DLD1 (cell line): ENCODE measurements around the gene IL17RA.
"Not testable (repeated sequence)": the region's sequence is repeated elsewhere in the genome, so short reads cannot be mapped to it uniquely, and the experiment has no call there.

Experiments
- in situ Hi-C: cut with HindIII; loops from 2 replicates; pipeline ENCODE4 v1.10.0; 2017; ENCODE audit warnings: low sequenced_read_pairs

Gene IL17RA

GRCh38 chr22:17120281-17120680 lies 35.5 kb downstream of the IL17RA start:
- in situ Hi-C loops = no loop called here

- in situ Hi-C loops = no loop called here
These were observed 36.0 kb downstream of the IL17RA start for GRCh38 chr22:17120711-17121232.

GRCh38 chr22:17121233-17122195 lies 36.7 kb downstream of the IL17RA start, which contains the start of gene TMEM121B:
TSS of gene TMEM121B (minus strand) at chr22:17121360. CDS start at chr22:17121127, 233 bp downstream.
- in situ Hi-C loops = no loop called here

GRCh38 chr22:17130199-17130598 lies 45.4 kb downstream of the IL17RA start:
- in situ Hi-C loops = no loop called here

GRCh38 chr22:17131686-17132085 lies 46.9 kb downstream of the IL17RA start:
- in situ Hi-C loops = no loop called here

- in situ Hi-C loops = no loop called here
These were observed 47.3 kb downstream of the IL17RA start for GRCh38 chr22:17132112-17132511.

GRCh38 chr22:17133137-17133536 lies 48.3 kb downstream of the IL17RA start:
- in situ Hi-C loops = no loop called here

- in situ Hi-C loops = no loop called here
These were observed 50.5 kb downstream of the IL17RA start for GRCh38 chr22:17135153-17135760.

- in situ Hi-C loops = no loop called here
These were observed 52.4 kb downstream of the IL17RA start for GRCh38 chr22:17137170-17137569.

- in situ Hi-C loops = no loop called here
These were observed 53.1 kb downstream of the IL17RA start for GRCh38 chr22:17137861-17138425.

GRCh38 chr22:17138513-17138912 lies 53.7 kb downstream of the IL17RA start:
- in situ Hi-C loops = no loop called here

- in situ Hi-C loops = no loop called here
These were observed 55.2 kb downstream of the IL17RA start for GRCh38 chr22:17140022-17140421.

GRCh38 chr22:17140826-17141766 lies 56.3 kb downstream of the IL17RA start:
- in situ Hi-C loops = no loop called here

- in situ Hi-C loops = no loop called here
These were observed 58.3 kb downstream of the IL17RA start for GRCh38 chr22:17143101-17143500.

- in situ Hi-C loops = no loop called here
These were observed 59.0 kb downstream of the IL17RA start for GRCh38 chr22:17143826-17144225.

- in situ Hi-C loops = no loop called here
These were observed 60.4 kb downstream of the IL17RA start for GRCh38 chr22:17145021-17145680.

GRCh38 chr22:17147458-17147857 lies 62.7 kb downstream of the IL17RA start:
- in situ Hi-C loops = not testable (repeated sequence)

- in situ Hi-C loops = no loop called here
These were observed 64.4 kb downstream of the IL17RA start for GRCh38 chr22:17149076-17149815.

- in situ Hi-C loops = no loop called here
These were observed 67.5 kb downstream of the IL17RA start for GRCh38 chr22:17152340-17152739.
